DND-41 (cell line): ENCODE measurements around the gene PANK1.

Experiments
- ATAC-seq: fragments of 200-7000 bp; cut with Tn5 transposase; 3 replicates; pipeline ENCODE4 v1.9.1; 2021; ENCODE audit warnings: low read depth; ENCODE audit not compliant: insufficient read depth
- DNase-seq: peaks from one replicate; pipeline ENCODE4 v3.0.0-alpha.2; 2020
- H2AFZ ChIP-seq: 2 replicates; pipeline ENCODE4 v1.6.0; 2012; ENCODE audit warnings: low read depth, low read length
- H3K27ac ChIP-seq: 2 replicates; pipeline ENCODE4 v1.5.1; 2012; ENCODE audit warnings: low read length, inconsistent platforms
- H3K27me3 ChIP-seq: fragments of 200-600 bp; sonication (generic); 2 replicates; pipeline ENCODE4 v1.6.0; 2012; ENCODE audit warnings: low read length, mild to moderate bottlenecking, inconsistent platforms; ENCODE audit not compliant: insufficient read depth, poor library complexity
- H3K36me3 ChIP-seq: 2 replicates; pipeline ENCODE4 v1.5.1; 2012; ENCODE audit warnings: low read length, inconsistent platforms; ENCODE audit not compliant: insufficient read depth
- H3K4me1 ChIP-seq: 2 replicates; pipeline ENCODE4 v1.5.1; 2012; ENCODE audit warnings: mild to moderate bottlenecking, low read length; ENCODE audit not compliant: insufficient read depth
- H3K4me2 ChIP-seq: 2 replicates; pipeline ENCODE4 v1.6.0; 2012; ENCODE audit warnings: mild to moderate bottlenecking, moderate library complexity, low read length, inconsistent platforms; ENCODE audit not compliant: insufficient read depth
- H3K4me3 ChIP-seq, 2 experiments: fragments of 200-600 bp in 1 of 2; shearing (Covaris generic) in 1 of 2; 2 replicates each; pipeline ENCODE4 v1.5.1; 2012 to 2016; ENCODE audit warnings: inconsistent platforms in 2 of 2, low read length in 2 of 2, mild to moderate bottlenecking in 2 of 2, low read depth in 1 of 2, moderate library complexity in 1 of 2
- H3K79me2 ChIP-seq: 2 replicates; pipeline ENCODE4 v1.6.0; 2012; ENCODE audit warnings: low read length, inconsistent platforms; ENCODE audit not compliant: insufficient read depth
- H3K9ac ChIP-seq: 2 replicates; pipeline ENCODE4 v1.6.0; 2012; ENCODE audit warnings: low read depth, mild to moderate bottlenecking, inconsistent platforms, low read length, moderate library complexity
- H3K9me3 ChIP-seq: 2 replicates; pipeline ENCODE4 v1.5.1; 2012; ENCODE audit warnings: low read length, moderate library complexity, mild to moderate bottlenecking, inconsistent platforms; ENCODE audit not compliant: insufficient read depth, severe bottlenecking
- H4K20me1 ChIP-seq: 2 replicates; pipeline ENCODE4 v1.6.0; 2012; ENCODE audit warnings: low read length; ENCODE audit not compliant: insufficient read depth
- EZH2 ChIP-seq: IDR thresholded peaks from 3 replicates; pipeline ENCODE4 v1.6.1; 2012; ENCODE audit warnings: borderline replicate concordance, low read depth, mild to moderate bottlenecking, moderate library complexity, low read length, inconsistent platforms; ENCODE audit not compliant: severe bottlenecking
- TF ChIP-seq, protein P1 (sequence below): IDR thresholded peaks from 2 replicates; pipeline ENCODE4 v1.5.1; 2012; ENCODE audit warnings: borderline replicate concordance, low read length, moderate library complexity, mild to moderate bottlenecking; ENCODE audit not compliant: poor library complexity, severe bottlenecking; ENCODE audit errors: extremely low read depth

The PANK1 gene

DNA sequence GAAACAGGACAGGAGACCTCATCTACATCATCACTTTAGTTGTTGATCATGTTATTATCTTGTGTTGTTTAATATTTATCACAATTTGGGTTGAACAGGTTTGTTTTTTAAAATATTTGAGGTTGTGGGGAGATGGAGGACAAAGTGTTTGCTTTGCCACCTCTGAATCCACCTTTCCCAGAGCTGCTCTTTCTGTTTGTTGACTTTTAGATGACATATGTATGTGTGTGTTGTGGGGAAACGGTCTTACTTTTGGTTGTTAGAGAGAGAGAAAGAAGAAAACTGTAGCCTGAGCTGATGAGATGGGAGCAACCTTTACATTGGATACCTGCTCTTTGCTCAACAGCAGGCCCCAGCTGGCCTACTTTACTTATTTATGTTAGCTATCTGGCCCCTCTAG, 90.6 kb downstream of the PANK1 start:
- H3K9ac ChIP-seq, result no peak overlapping the region
- no peaks in the 10 kb centered on the region for H3K36me3 ChIP-seq
- no peak for ATAC-seq
- H3K4me3 ChIP-seq, result no peak overlapping the region
- H3K79me2 ChIP-seq, result no peaks in the 10 kb centered on the region
- no peaks in the 10 kb centered on the region for H3K9me3 ChIP-seq
- no peak overlapping the region for H3K4me2 ChIP-seq
- TF ChIP-seq, protein P1, sequence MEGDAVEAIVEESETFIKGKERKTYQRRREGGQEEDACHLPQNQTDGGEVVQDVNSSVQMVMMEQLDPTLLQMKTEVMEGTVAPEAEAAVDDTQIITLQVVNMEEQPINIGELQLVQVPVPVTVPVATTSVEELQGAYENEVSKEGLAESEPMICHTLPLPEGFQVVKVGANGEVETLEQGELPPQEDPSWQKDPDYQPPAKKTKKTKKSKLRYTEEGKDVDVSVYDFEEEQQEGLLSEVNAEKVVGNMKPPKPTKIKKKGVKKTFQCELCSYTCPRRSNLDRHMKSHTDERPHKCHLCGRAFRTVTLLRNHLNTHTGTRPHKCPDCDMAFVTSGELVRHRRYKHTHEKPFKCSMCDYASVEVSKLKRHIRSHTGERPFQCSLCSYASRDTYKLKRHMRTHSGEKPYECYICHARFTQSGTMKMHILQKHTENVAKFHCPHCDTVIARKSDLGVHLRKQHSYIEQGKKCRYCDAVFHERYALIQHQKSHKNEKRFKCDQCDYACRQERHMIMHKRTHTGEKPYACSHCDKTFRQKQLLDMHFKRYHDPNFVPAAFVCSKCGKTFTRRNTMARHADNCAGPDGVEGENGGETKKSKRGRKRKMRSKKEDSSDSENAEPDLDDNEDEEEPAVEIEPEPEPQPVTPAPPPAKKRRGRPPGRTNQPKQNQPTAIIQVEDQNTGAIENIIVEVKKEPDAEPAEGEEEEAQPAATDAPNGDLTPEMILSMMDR, result no peak
- no peak for TF ChIP-seq EZH2
- no peak overlapping the region for H3K27ac ChIP-seq
- H2AFZ ChIP-seq, result no peak overlapping the region
- H3K4me1 ChIP-seq, result no peaks in the 10 kb centered on the region
- no peak for DNase-seq
- H4K20me1 ChIP-seq, result no peaks in the 10 kb centered on the region
- no peaks in the 10 kb centered on the region for H3K27me3 ChIP-seq

DNA sequence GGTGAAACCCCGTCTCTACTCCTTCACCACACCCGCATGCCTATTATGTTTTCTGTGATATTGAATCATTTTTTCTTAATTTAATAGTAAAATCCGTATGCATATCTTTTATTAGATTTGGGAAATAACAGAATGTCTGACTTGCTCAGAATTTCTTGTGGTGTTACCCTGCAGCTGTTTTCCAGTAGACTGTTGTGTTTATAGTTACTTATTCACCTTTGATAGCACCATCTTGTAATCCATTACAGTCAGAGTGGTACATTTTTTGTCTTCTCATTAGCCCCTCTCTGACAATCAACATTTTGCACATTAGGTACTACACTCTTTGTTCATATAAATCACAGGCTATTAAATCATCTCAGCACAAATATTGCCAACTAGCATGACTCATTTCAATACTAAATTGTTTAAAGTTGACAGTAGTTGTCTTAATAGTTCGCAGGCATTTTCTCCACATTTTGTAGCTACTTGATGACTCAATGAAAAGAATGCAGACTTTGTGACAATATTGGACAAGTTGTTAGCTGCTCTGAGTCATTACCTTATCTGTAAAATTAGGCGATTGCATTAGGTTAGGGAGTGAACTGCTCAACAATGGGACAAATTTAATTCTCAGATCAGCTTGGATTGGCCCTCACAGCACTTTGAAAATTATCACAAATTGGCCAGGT, 91.8 kb downstream of the PANK1 start:
- no peaks in the 10 kb centered on the region for H3K79me2 ChIP-seq
- H3K27ac ChIP-seq, result no peak overlapping the region
- H4K20me1 ChIP-seq, result no peaks in the 10 kb centered on the region
- H3K9me3 ChIP-seq, result no peaks in the 10 kb centered on the region
- no peak overlapping the region for H3K9ac ChIP-seq
- H3K4me2 ChIP-seq, result no peak overlapping the region
- TF ChIP-seq, protein P1, result no peak
- TF ChIP-seq EZH2, result no peak
- no peaks in the 10 kb centered on the region for H3K27me3 ChIP-seq
- H3K4me1 ChIP-seq, result no peaks in the 10 kb centered on the region
- DNase-seq (no peak), ATAC-seq (no peak)
- H2AFZ ChIP-seq, result no peak overlapping the region
- no peaks in the 10 kb centered on the region for H3K36me3 ChIP-seq
- H3K4me3 ChIP-seq, result no peak overlapping the region

DNA sequence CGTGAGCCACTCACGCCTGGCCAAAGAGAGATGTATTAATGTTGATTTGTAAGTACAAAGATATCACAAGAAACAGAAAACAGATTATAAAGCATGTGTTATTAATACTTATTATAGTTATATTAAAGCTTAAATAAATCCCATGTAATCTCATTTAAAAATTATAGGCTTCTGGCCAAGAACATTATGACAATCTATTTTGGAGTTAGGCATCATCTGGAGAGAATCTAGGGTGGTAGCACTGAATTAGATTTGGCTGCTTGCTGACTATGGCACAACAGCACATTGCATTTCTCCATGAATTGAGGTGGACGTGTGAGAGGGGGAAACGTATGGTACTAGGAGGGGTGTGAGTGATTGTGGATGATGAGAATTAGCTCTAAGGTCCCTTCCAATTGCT, 92.8 kb downstream of the PANK1 start:
- no peak overlapping the region for H3K27ac ChIP-seq

More for the DNA sequence above, 92.8 kb downstream of the PANK1 start:
- no peaks in the 10 kb centered on the region for H4K20me1 ChIP-seq
- H3K27me3 ChIP-seq, result no peaks in the 10 kb centered on the region
- H2AFZ ChIP-seq, result no peak overlapping the region
- H3K4me2 ChIP-seq, result no peak overlapping the region
- TF ChIP-seq, protein P1, result no peak
- no peak for TF ChIP-seq EZH2
- ATAC-seq (no peak), DNase-seq (no peak)
- H3K4me3 ChIP-seq, result no peak overlapping the region
- H3K9me3 ChIP-seq, result no peaks in the 10 kb centered on the region
- no peak overlapping the region for H3K9ac ChIP-seq
- no peaks in the 10 kb centered on the region for H3K4me1 ChIP-seq
- H3K36me3 ChIP-seq, result no peaks in the 10 kb centered on the region
- H3K79me2 ChIP-seq, result no peaks in the 10 kb centered on the region
